IMR-90 (cell line): ENCODE data around the gene POLR3B. TPM values are rescaled to one million over a fixed set of nuclear protein-coding genes. Genes with fewer than 3 reads are reported as not detected.

Experiments used
- ATAC-seq: fragments of 200-7000 bp; cut with Tn5 transposase; 2 replicates; pipeline ENCODE4 v1.9.1; 2020; ENCODE audit warnings: low read depth, mild to moderate bottlenecking, moderate library complexity
- BruUV-seq: library from RNA; stranded (reverse); fragments of 400-500 nt; replicated peaks from 2 replicates; lab custom pipeline; 2021; lab: Mats Ljungman, UMichigan
- CTCF ChIA-PET: fragments of 300-600 bp; formaldehyde crosslinking; extraction: SDS; loops from one replicate; lab custom pipeline; 2021; ENCODE audit warnings: antibody characterized with exemption; lab: Yijun Ruan, JAX
- POLR2A ChIA-PET: fragments of 300-600 bp; sonication (Branson Sonifier 250); formaldehyde crosslinking; loops from one replicate; lab custom pipeline; 2022; ENCODE audit warnings: antibody characterized with exemption; ENCODE audit not compliant: unreplicated experiment; lab: Charles Lee
- DNase-seq: peaks from one replicate; pipeline ENCODE4 v3.0.0; 2013
- H2AFZ ChIP-seq: replicated peaks from 2 replicates; pipeline ENCODE3; 2013; ENCODE audit warnings: low read length, mild to moderate bottlenecking; ENCODE audit not compliant: poor library complexity
- H2AK5ac ChIP-seq: 2 replicates; pipeline ENCODE4 v1.6.1; 2013; ENCODE audit warnings: low read depth, low read length, inconsistent platforms
- H2AK9ac ChIP-seq: replicated peaks from 2 replicates; pipeline ENCODE3; 2013; ENCODE audit warnings: mild to moderate bottlenecking, low read depth, low read length, moderate library complexity; ENCODE audit not compliant: poor library complexity
- H2BK120ac ChIP-seq: 2 replicates; pipeline ENCODE4 v1.6.1; 2013; ENCODE audit warnings: low read depth, low read length, inconsistent platforms
- H2BK15ac ChIP-seq: 3 replicates; pipeline ENCODE4 v1.6.1; 2013; ENCODE audit warnings: low read depth, low read length, inconsistent platforms
- H2BK20ac ChIP-seq: 2 replicates; pipeline ENCODE4 v1.6.1; 2013; ENCODE audit warnings: low read depth, mild to moderate bottlenecking, inconsistent platforms, low read length, moderate library complexity
- H2BK5ac ChIP-seq: 2 replicates; pipeline ENCODE4 v1.6.1; 2013; ENCODE audit warnings: mild to moderate bottlenecking, low read depth, low read length, inconsistent platforms; ENCODE audit not compliant: poor library complexity, severe bottlenecking
- H3K14ac ChIP-seq: replicated peaks from 2 replicates; pipeline ENCODE4 v1.6.1; 2013; ENCODE audit warnings: low read depth, low read length, inconsistent platforms
- H3K18ac ChIP-seq: 2 replicates; pipeline ENCODE4 v1.6.1; 2013; ENCODE audit warnings: low read depth, low read length, control low read depth
- H3K23ac ChIP-seq: 2 replicates; pipeline ENCODE4 v1.6.1; 2013; ENCODE audit warnings: low read depth, low read length, inconsistent platforms
- H3K27ac ChIP-seq: 2 replicates; pipeline ENCODE4 v1.5.1; 2013; ENCODE audit warnings: mild to moderate bottlenecking, control low read depth, low read length; ENCODE audit not compliant: insufficient read depth
- H3K27me3 ChIP-seq: 2 replicates; pipeline ENCODE4 v1.6.1; 2013; ENCODE audit warnings: low read length; ENCODE audit not compliant: control insufficient read depth, insufficient read depth
- H3K36me3 ChIP-seq: 2 replicates; pipeline ENCODE4 v1.6.1; 2013; ENCODE audit warnings: low read length, mixed read lengths; ENCODE audit not compliant: control insufficient read depth, insufficient read depth
- H3K4ac ChIP-seq: 2 replicates; pipeline ENCODE4 v1.6.1; 2013; ENCODE audit warnings: low read depth, low read length, inconsistent platforms
- H3K4me1 ChIP-seq: 2 replicates; pipeline ENCODE4 v1.6.1; 2013; ENCODE audit warnings: low read length, mixed read lengths; ENCODE audit not compliant: control insufficient read depth, insufficient read depth
- H3K4me2 ChIP-seq: 2 replicates; pipeline ENCODE4 v1.6.1; 2013; ENCODE audit warnings: low read depth, mild to moderate bottlenecking, control low read depth, low read length, moderate library complexity
- H3K4me3 ChIP-seq: 2 replicates; pipeline ENCODE4 v1.5.1; 2013; ENCODE audit warnings: low read depth, mild to moderate bottlenecking, control low read depth, low read length, moderate library complexity; ENCODE audit not compliant: insufficient read depth
- H3K56ac ChIP-seq: 2 replicates; pipeline ENCODE4 v1.6.1; 2013; ENCODE audit warnings: low read length, inconsistent platforms; ENCODE audit not compliant: insufficient read depth; ENCODE audit errors: extremely low read depth
- H3K79me1 ChIP-seq, 2 experiments: 2 replicates each; pipeline ENCODE4 v1.6.1; 2013; ENCODE audit warnings: low read length in 2 of 2, inconsistent platforms in 1 of 2, low read depth in 1 of 2
- H3K9ac ChIP-seq: 2 replicates; pipeline ENCODE4 v1.6.1; 2013; ENCODE audit warnings: low read depth, low read length, control low read depth
- H3K9me1 ChIP-seq: 2 replicates; pipeline ENCODE4 v1.6.1; 2013; ENCODE audit warnings: low read length, inconsistent platforms; ENCODE audit not compliant: insufficient read depth
- H3K9me3 ChIP-seq: 2 replicates; pipeline ENCODE4 v1.6.1; 2013; ENCODE audit warnings: low read length; ENCODE audit not compliant: control insufficient read depth, insufficient read depth
- H4K20me1 ChIP-seq: 2 replicates; pipeline ENCODE4 v1.6.1; 2013; ENCODE audit warnings: low read length, inconsistent platforms; ENCODE audit not compliant: insufficient read depth
- H4K5ac ChIP-seq: 2 replicates; pipeline ENCODE4 v1.6.1; 2013; ENCODE audit warnings: mild to moderate bottlenecking, low read depth, low read length, control low read depth
- H4K8ac ChIP-seq, 2 experiments: 2 replicates each; pipeline ENCODE4 v1.6.1; 2013; ENCODE audit warnings: low read depth in 2 of 2, low read length in 2 of 2, control low read depth in 1 of 2, inconsistent platforms in 1 of 2
- H4K91ac ChIP-seq: 2 replicates; pipeline ENCODE4 v1.6.1; 2013; ENCODE audit warnings: low read depth, low read length, inconsistent platforms; ENCODE audit not compliant: insufficient read depth
- BHLHE40 ChIP-seq: fragments of 150-350 bp; IDR thresholded peaks from 2 replicates; pipeline ENCODE4 v1.6.1; 2016; ENCODE audit warnings: mild to moderate bottlenecking, low read depth, low read length
- CEBPB ChIP-seq: IDR thresholded peaks from 2 replicates; pipeline ENCODE4 v1.6.1; 2012; ENCODE audit warnings: low read depth, low read length, improper control_type of control experiment
- CHD1 ChIP-seq: IDR thresholded peaks from 2 replicates; pipeline ENCODE4 v1.6.1; 2012; ENCODE audit warnings: low read depth, low read length, improper control_type of control experiment
- ELK1 ChIP-seq: fragments of 150-350 bp; IDR thresholded peaks from 2 replicates; pipeline ENCODE4 v1.6.1; 2016; ENCODE audit warnings: low read depth, mild to moderate bottlenecking, low read length, moderate library complexity, borderline replicate concordance
- FOS ChIP-seq: fragments of 150-350 bp; IDR thresholded peaks from 2 replicates; pipeline ENCODE4 v1.6.1; 2016; ENCODE audit warnings: low read depth, low read length
- MAFK ChIP-seq: IDR thresholded peaks from 2 replicates; pipeline ENCODE4 v1.6.1; 2012; ENCODE audit warnings: low read depth, low read length, improper control_type of control experiment
- MAZ ChIP-seq: IDR thresholded peaks from 2 replicates; pipeline ENCODE4 v1.6.1; 2012; ENCODE audit warnings: low read depth, mild to moderate bottlenecking, low read length, improper control_type of control experiment, moderate library complexity, borderline replicate concordance
- MXI1 ChIP-seq: IDR thresholded peaks from 2 replicates; pipeline ENCODE4 v1.6.1; 2012; ENCODE audit warnings: low read depth, mild to moderate bottlenecking, low read length, moderate library complexity, borderline replicate concordance
- NFE2L2 ChIP-seq: fragments of 150-350 bp; IDR thresholded peaks from 2 replicates; pipeline ENCODE4 v1.6.1; 2016; ENCODE audit warnings: low read depth, mild to moderate bottlenecking, low read length
- POLR2A ChIP-seq: IDR thresholded peaks from 2 replicates; pipeline ENCODE4 v1.6.1; 2012; ENCODE audit warnings: mild to moderate bottlenecking, low read depth, low read length
- RAD21 ChIP-seq: IDR thresholded peaks from 2 replicates; pipeline ENCODE4 v1.6.1; 2012; ENCODE audit warnings: low read length, improper control_type of control experiment
- RCOR1 ChIP-seq: IDR thresholded peaks from 2 replicates; pipeline ENCODE4 v1.6.1; 2012; ENCODE audit warnings: mild to moderate bottlenecking, low read length, improper control_type of control experiment; ENCODE audit not compliant: insufficient replicate concordance
- RFX5 ChIP-seq: IDR thresholded peaks from 2 replicates; pipeline ENCODE4 v1.8.0; 2012; ENCODE audit warnings: low read depth, mild to moderate bottlenecking, low read length, moderate library complexity
- SMC3 ChIP-seq: fragments of 150-350 bp; IDR thresholded peaks from 2 replicates; pipeline ENCODE4 v1.6.1; 2016; ENCODE audit warnings: low read depth, mild to moderate bottlenecking, antibody characterized with exemption, low read length, moderate library complexity
- WGBS, 2 experiments: methylation state at CpG; one replicate each; pipeline versions ENCODE4 v1.1.5 to v1.1.7; 2013; ENCODE audit warnings: missing lambda C conversion rate in 2 of 2; ENCODE audit not compliant: insufficient read length in 1 of 2; ENCODE audit errors: extremely low coverage in 2 of 2; 5-methylcytosine and 5-hydroxymethylcytosine counted together
- dilution Hi-C: fragments of 300-500 bp; cut with HindIII; formaldehyde crosslinking; loops from one replicate; pipeline ENCODE4 v1.14.3; 2018; ENCODE audit warnings: low sequenced_read_pairs; ENCODE audit not compliant: unreplicated experiment
- in situ Hi-C: fragments of 300-500 bp; cut with MboI; formaldehyde crosslinking; loops from 3 replicates; pipeline ENCODE4 v1.14.3; 2019; ENCODE audit warnings: low sequenced_read_pairs, inconsistent platforms, mixed read lengths
- intact Hi-C: fragments of 100-400 bp; cut with micrococcal nuclease; formaldehyde crosslinking; loops from 2 replicates; pipeline ENCODE4 v1.10.0; 2022
- polyA plus RNA-seq, 3 experiments: library from polyadenylated mRNA; depleted of rRNA; stranded (reverse); fragments of >200 nt; gene quantifications; 2 replicates each; pipeline ENCODE4 v1.2.3, GENCODE V29; 2012; ENCODE audit warnings: low replicate concordance in 1 of 3
- total RNA-seq: library from RNA; depleted of rRNA; stranded (reverse); fragments of >200 nt; gene quantifications from 2 replicates; pipeline ENCODE4 v1.2.3, GENCODE V29; 2012
- TF ChIP-seq, protein P1 (sequence below): conservative IDR thresholded peaks from 2 replicates; pipeline ENCODE4 v1.5.1; 2012; ENCODE audit warnings: mild to moderate bottlenecking, low read depth, low read length, improper control_type of control experiment
- TF ChIP-seq, protein P2 (sequence below): fragments of 150-350 bp; IDR thresholded peaks from 2 replicates; pipeline ENCODE4 v1.6.1; 2017; ENCODE audit warnings: mild to moderate bottlenecking, antibody characterized with exemption, low read length, low read depth

The POLR3B gene
- total and polyA plus RNA-seq, 2 of the 4 experiments (the other 2 are of a cell fraction), result 6.9 to 15.4 TPM

GRCh38 chr12:106490264-106490663 is 132.7 kb downstream of the POLR3B start:
- no peak overlapping the region for H3K27ac ChIP-seq
- no TSS peak for BruUV-seq
- H4K91ac ChIP-seq, result no peak overlapping the region
- no peak overlapping the region for H3K18ac ChIP-seq
- no peak overlapping the region for H3K23ac ChIP-seq
- H3K36me3 ChIP-seq, result no peaks in the 10 kb centered on the region
- no peak overlapping the region for H2BK120ac ChIP-seq
- no peaks in the 10 kb centered on the region for H3K9me1 ChIP-seq
- no peak overlapping the region for H3K4ac ChIP-seq
- H3K56ac ChIP-seq, result no peak overlapping the region
- POLR2A ChIA-PET, result no interaction called here
- dilution Hi-C loops, result no loop called here
- no peak overlapping the region for H2BK5ac ChIP-seq
- H3K4me2 ChIP-seq, result no peak overlapping the region
- H3K4me1 ChIP-seq, result no peaks in the 10 kb centered on the region
- H2AK9ac ChIP-seq, result no peak overlapping the region
- no peak overlapping the region for H2AFZ ChIP-seq
- H3K27me3 ChIP-seq, result no peaks in the 10 kb centered on the region
- WGBS, 2 experiments, result no CpG with 5 or more reads among the region's 5 CpGs
- H2BK20ac ChIP-seq, result no peak overlapping the region
- H3K79me1 ChIP-seq, result no peaks in the 10 kb centered on the region
- H4K8ac ChIP-seq, result no peak overlapping the region
- no peaks in the 10 kb centered on the region for H4K20me1 ChIP-seq
- no peak overlapping the region for H2AK5ac ChIP-seq
- no peaks in the 10 kb centered on the region for H3K9me3 ChIP-seq
- CTCF ChIA-PET, result interaction anchor here (0.7 kb wide), 1 partner anchor 272 kb away, joined by 3 read pairs; no protein-coding TSS in a partner anchor
- no peak overlapping the region for H3K9ac ChIP-seq
- intact Hi-C loops, result no loop called here
- TF ChIP-seq CHD1 (no peak), MAFK (no peak), POLR2A (no peak), MXI1 (no peak), MAZ (no peak), RCOR1 (no peak), CEBPB (no peak), NFE2L2 (no peak), ELK1 (no peak), BHLHE40 (no peak), SMC3 (no peak), RAD21 (no peak), FOS (no peak), RFX5 (no peak)
- TF ChIP-seq, protein P1, sequence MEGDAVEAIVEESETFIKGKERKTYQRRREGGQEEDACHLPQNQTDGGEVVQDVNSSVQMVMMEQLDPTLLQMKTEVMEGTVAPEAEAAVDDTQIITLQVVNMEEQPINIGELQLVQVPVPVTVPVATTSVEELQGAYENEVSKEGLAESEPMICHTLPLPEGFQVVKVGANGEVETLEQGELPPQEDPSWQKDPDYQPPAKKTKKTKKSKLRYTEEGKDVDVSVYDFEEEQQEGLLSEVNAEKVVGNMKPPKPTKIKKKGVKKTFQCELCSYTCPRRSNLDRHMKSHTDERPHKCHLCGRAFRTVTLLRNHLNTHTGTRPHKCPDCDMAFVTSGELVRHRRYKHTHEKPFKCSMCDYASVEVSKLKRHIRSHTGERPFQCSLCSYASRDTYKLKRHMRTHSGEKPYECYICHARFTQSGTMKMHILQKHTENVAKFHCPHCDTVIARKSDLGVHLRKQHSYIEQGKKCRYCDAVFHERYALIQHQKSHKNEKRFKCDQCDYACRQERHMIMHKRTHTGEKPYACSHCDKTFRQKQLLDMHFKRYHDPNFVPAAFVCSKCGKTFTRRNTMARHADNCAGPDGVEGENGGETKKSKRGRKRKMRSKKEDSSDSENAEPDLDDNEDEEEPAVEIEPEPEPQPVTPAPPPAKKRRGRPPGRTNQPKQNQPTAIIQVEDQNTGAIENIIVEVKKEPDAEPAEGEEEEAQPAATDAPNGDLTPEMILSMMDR, result no peak
- TF ChIP-seq, protein P2, sequence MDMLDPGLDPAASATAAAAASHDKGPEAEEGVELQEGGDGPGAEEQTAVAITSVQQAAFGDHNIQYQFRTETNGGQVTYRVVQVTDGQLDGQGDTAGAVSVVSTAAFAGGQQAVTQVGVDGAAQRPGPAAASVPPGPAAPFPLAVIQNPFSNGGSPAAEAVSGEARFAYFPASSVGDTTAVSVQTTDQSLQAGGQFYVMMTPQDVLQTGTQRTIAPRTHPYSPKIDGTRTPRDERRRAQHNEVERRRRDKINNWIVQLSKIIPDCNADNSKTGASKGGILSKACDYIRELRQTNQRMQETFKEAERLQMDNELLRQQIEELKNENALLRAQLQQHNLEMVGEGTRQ, result no peak
- no peak overlapping the region for H4K5ac ChIP-seq
- no peak overlapping the region for H3K14ac ChIP-seq
- DNase-seq (no peak), ATAC-seq (no peak)
- in situ Hi-C loops, result no loop called here
- H2BK15ac ChIP-seq, result no peak overlapping the region
- H3K4me3 ChIP-seq, result no peak overlapping the region
